ENCODE results near the gene AARS1. TPM values are rescaled to one million over a fixed set of nuclear protein-coding genes. Genes with fewer than 3 reads are reported as not detected.

AARS1 gene
- total RNA-seq: 163 and 239 TPM in 2 replicates

GRCh38 chr16:70289229-70290094, at the start of gene AARS1:
Gene AARS1, minus strand, starts transcription at chr16:70289506. Its CDS starts 6,743 bp downstream, at chr16:70282763.

GRCh38 chr16:70298988-70299938, 10.0 kb upstream of the AARS1 start, which contains the start of gene DDX19B:
Gene DDX19B, plus strand, starts transcription at chr16:70299186. Its CDS starts 112 bp downstream, at chr16:70299298.

DNA sequence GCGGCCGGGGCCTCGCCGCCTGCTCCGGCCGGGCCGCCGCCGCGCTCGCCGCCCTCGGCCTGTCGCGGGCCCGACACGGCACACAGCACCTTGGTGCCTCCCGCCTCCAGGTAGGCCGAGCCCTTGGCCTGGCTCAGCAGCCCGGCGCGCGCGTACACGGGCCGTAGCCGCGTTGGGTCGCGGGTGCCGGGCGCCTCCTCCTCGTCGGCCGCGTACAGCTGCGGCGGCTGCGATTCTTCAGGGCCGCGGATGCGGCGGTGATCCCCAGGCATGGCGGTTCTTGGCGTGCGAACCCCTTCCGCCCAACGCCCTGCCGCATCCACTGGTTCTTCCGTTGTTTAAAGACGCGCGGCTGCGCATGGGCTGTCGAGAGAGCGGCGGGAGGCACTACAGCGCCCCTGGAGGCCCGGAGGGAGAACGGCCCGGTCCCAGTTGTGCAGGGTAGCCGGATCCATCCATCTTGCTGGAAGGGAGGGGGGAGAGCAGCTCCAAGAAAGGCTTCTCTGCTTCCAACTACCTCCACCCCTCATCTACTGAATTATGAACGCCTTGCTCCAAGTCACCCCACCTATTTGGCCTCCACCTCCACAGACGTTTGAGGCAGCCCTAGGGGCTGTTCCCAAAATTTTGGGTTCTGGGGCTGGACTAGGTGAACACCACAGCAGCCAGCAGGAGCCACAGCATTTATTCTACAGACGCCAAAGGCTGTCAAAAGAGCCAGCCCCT, 37.5 kb downstream of the AARS1 start, which contains the start of gene EXOSC6:
TSS of gene EXOSC6 (minus strand) at position 312 of the 726 bp plus-strand sequence. CDS start at position 272, 40 bp downstream.

Other genes starting within 250 kb of the AARS1 start
- gene PDPR, start 175.2 kb downstream of the AARS1 start, total RNA-seq: 10.7 and 11.6 TPM in 2 replicates
- gene CLEC18C, start 115.7 kb downstream of the AARS1 start, total RNA-seq: 0.19 and 0.28 TPM in 2 replicates
- gene EXOSC6, start 37.6 kb downstream of the AARS1 start, total RNA-seq: 27.3 and 46.0 TPM in 2 replicates
- 18.0 and 22.2 TPM in 2 replicates for gene DDX19B, start 9.7 kb upstream of the AARS1 start, total RNA-seq
- gene DDX19A, start 57.4 kb upstream of the AARS1 start, total RNA-seq: 43.4 and 45.2 TPM in 2 replicates
- gene ST3GAL2, start 149.6 kb upstream of the AARS1 start, total RNA-seq: 21.4 and 27.0 TPM in 2 replicates
- gene FCSK, start 165.1 kb upstream of the AARS1 start, total RNA-seq: 5.2 and 7.0 TPM in 2 replicates
- gene COG4, start 234.0 kb upstream of the AARS1 start, total RNA-seq: 81.7 and 104 TPM in 2 replicates
- gene SF3B3, start 234.3 kb upstream of the AARS1 start, total RNA-seq: 97.8 and 130 TPM in 2 replicates